Measurements from ENCODE around the gene SEC14L5.

GRCh38 chr16:5033256-5034166 lies 75.4 kb downstream of the SEC14L5 start, which contains the start of gene NAGPA:
- TF ChIP-seq CTCF (IDR thresholded peaks at IDR 0.05) (no peak), EZH2phosphoT487 (IDR thresholded peaks at IDR 0.05) (no peak), EZH2 (IDR thresholded peaks at IDR 0.05) (peak; percentile 23)

All from neural progenitor cell (in vitro differentiated cells).